ENCODE measurements around the gene ATOX1. TPM values are rescaled to one million over a fixed set of nuclear protein-coding genes. Genes with fewer than 3 reads are reported as not detected.

The ATOX1 gene
- total and polyA plus RNA-seq, 3 donors from 2014 or later = 115 to 145 (median 135) TPM

DNA sequence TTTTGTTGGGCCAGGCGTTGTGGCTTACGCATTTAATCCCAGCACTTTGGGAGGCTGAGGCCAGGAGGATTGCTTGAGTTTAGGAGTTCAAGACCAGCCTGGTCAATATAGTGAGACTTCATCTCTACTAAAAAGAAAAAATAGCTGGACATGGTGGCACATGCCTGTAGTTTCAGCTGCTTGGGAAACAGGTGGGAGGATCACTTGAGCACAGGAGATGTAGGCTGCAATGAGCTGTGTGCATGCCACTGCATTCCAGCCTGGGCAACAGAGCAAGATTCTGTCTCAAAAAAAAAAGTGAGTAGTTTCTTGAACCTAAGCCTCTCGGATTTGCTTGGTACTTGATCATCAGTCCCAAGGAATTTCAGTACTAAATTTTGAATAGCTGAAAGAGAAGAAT lies 40.2 kb upstream of the ATOX1 start:
- no peak overlapping the region for H3K4me3 ChIP-seq
- intact Hi-C loops (cut with DNase I; ENCODE audit: low total_unique reads) = no loop called here
- no peaks in the 10 kb centered on the region for H3K9me3 ChIP-seq
- no peaks in the 10 kb centered on the region for H3K4me1 ChIP-seq
- H3K27me3 ChIP-seq = no peaks in the 10 kb centered on the region
- WGBS, 2 donors = 88 to 91% methylated on average over 3 of the region's 3 CpGs
- no peak for TF ChIP-seq POLR2A (IDR thresholded peaks at IDR 0.05)
- TF ChIP-seq, protein P1, sequence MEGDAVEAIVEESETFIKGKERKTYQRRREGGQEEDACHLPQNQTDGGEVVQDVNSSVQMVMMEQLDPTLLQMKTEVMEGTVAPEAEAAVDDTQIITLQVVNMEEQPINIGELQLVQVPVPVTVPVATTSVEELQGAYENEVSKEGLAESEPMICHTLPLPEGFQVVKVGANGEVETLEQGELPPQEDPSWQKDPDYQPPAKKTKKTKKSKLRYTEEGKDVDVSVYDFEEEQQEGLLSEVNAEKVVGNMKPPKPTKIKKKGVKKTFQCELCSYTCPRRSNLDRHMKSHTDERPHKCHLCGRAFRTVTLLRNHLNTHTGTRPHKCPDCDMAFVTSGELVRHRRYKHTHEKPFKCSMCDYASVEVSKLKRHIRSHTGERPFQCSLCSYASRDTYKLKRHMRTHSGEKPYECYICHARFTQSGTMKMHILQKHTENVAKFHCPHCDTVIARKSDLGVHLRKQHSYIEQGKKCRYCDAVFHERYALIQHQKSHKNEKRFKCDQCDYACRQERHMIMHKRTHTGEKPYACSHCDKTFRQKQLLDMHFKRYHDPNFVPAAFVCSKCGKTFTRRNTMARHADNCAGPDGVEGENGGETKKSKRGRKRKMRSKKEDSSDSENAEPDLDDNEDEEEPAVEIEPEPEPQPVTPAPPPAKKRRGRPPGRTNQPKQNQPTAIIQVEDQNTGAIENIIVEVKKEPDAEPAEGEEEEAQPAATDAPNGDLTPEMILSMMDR (IDR thresholded peaks at IDR 0.05) = no peak
- H3K36me3 ChIP-seq (ENCODE audit: low read depth, missing control alignments) = no peaks in the 10 kb centered on the region
- no peak for DNase-seq
- H3K27ac ChIP-seq = no peak overlapping the region

DNA sequence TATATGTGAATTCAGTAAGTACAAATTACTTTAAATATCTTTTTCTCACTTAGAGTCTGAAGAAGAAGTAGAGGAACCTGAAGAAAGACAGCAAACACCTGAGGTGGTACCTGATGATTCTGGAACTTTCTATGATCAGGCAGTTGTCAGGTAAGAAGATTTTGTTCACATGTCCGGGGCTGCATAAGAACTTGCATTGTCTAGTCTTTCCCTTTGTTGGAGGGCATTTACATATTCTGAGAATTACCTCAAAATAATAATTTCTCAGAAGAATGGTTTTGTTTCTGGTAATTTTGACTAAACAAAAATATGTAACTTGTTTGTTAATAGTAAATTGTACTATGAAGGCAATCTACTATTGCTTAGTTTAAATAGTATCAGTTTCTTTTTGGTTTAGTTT lies 37.0 kb upstream of the ATOX1 start:
- no peaks in the 10 kb centered on the region for H3K9me3 ChIP-seq

DNA sequence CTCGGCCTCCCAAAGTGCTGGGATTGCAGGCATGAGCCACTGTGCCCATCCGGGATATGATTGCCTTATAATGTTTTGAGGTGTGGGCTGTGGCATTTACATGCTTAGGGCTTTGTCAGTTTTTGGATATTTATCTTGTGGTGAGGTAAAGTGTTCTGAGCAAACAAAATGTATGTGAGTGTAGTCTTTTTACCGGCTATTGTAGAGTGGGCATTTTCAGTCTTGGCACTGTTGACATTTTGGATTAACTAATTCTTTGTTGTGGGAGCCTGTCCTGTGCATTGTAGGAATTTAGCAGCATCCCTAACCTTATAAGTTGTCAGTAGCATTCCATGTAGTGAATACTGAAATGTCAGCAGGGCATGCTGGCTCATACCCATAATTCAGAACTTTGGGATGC lies 34.9 kb upstream of the ATOX1 start:
- TF ChIP-seq POLR2A (IDR thresholded peaks at IDR 0.05) = no peak
- TF ChIP-seq, protein P1 (IDR thresholded peaks at IDR 0.05) = no peak
- Histone ChIP-seq H3K36me3 (ENCODE audit: low read depth, missing control alignments) (no peaks in the 10 kb centered on the region), H3K4me3 (no peak overlapping the region), H3K4me1 (no peaks in the 10 kb centered on the region), H3K27ac (no peak overlapping the region), H3K27me3 (no peaks in the 10 kb centered on the region), H3K9me3 (no peaks in the 10 kb centered on the region)
- 92 to 93% methylated on average over 3 of the region's 3 CpGs for WGBS, 2 donors
- no peak for DNase-seq
- intact Hi-C loops (cut with DNase I; ENCODE audit: low total_unique reads) = no loop called here

More for the DNA sequence above, 37.0 kb upstream of the ATOX1 start:
- TF ChIP-seq, protein P1 (IDR thresholded peaks at IDR 0.05) = no peak
- no peak for TF ChIP-seq POLR2A (IDR thresholded peaks at IDR 0.05)
- DNase-seq = no peak
- Histone ChIP-seq H3K36me3 (ENCODE audit: low read depth, missing control alignments) (no peaks in the 10 kb centered on the region), H3K27me3 (no peaks in the 10 kb centered on the region), H3K4me1 (no peaks in the 10 kb centered on the region), H3K4me3 (no peak overlapping the region), H3K27ac (no peak overlapping the region)
- 82 to 85% methylated on average over 1 of the region's 1 CpG for WGBS, 2 donors
- intact Hi-C loops (cut with DNase I; ENCODE audit: low total_unique reads) = no loop called here

DNA sequence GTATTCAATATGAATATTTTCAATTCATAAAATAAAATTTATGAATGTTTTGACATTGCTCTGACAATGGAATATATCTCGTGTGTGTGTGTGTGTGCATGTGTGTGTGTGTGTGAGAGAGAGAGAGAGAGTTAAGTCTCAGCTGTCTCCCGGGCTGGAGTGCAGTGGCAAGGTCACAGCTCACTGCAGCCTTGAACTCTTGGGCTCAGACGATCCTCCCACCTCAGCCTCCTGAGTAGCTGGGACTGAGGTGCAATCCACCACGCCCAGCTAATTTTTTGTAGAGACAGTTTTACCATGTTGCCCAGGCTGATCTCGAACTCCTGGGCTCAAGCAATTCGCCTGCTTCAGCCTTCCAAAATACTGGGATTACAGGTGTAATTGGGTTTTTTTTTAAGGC lies 29.4 kb upstream of the ATOX1 start:
- WGBS, 2 donors = 50 to 67% methylated on average over 6 of the region's 6 CpGs
- Histone ChIP-seq H3K27ac (no peak overlapping the region), H3K9me3 (no peaks in the 10 kb centered on the region), H3K4me3 (no peak overlapping the region), H3K36me3 (ENCODE audit: low read depth, missing control alignments) (no peaks in the 10 kb centered on the region), H3K4me1 (no peaks in the 10 kb centered on the region), H3K27me3 (no peaks in the 10 kb centered on the region)
- intact Hi-C loops (cut with DNase I; ENCODE audit: low total_unique reads) = no loop called here
- no peak for DNase-seq
- TF ChIP-seq, protein P1 (IDR thresholded peaks at IDR 0.05) = no peak
- TF ChIP-seq POLR2A (IDR thresholded peaks at IDR 0.05) = no peak

DNA sequence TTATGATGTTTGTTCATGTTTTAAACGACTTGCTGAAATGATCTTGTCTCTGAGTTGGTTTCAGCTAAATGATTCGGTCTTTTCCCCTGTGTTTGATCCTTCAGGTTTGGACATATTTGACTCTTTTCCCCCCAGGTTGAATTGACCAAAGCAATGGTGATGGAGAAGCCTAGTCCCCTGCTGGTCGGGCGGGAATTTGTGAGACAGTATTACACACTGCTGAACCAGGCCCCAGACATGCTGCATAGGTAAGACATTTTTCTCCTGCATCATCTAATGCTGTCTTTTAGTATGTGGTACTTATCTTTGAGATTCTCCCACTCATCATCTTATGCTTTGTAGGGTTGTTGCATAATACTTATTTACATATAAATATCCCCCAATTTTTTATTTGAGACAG lies 28.0 kb upstream of the ATOX1 start:
- no peak for TF ChIP-seq POLR2A (IDR thresholded peaks at IDR 0.05)
- TF ChIP-seq, protein P1 (IDR thresholded peaks at IDR 0.05) = no peak
- no peak for DNase-seq

More for the DNA sequence above, 28.0 kb upstream of the ATOX1 start:
- Histone ChIP-seq H3K36me3 (ENCODE audit: low read depth, missing control alignments) (no peaks in the 10 kb centered on the region), H3K4me3 (no peak overlapping the region), H3K9me3 (no peaks in the 10 kb centered on the region), H3K4me1 (no peaks in the 10 kb centered on the region), H3K27ac (no peak overlapping the region), H3K27me3 (no peaks in the 10 kb centered on the region)
- WGBS, 2 donors = 76 to 82% methylated on average over 4 of the region's 4 CpGs
- intact Hi-C loops (cut with DNase I; ENCODE audit: low total_unique reads) = no loop called here
